Stomach (tissue), 4 donors: Measurements from ENCODE around the gene NDUFAF3.

Experiments used
- EP300 ChIP-seq: sonication (generic); formaldehyde crosslinking; IDR thresholded peaks from one replicate; pipeline ENCODE4 v1.6.1; 2017; ENCODE audit warnings: antibody characterized with exemption
- TF ChIP-seq, protein P1 (sequence below), 7 experiments: fragments of 450-650 bp in 4 of 7; fragments of 200-600 bp in 3 of 7; sonication (generic) in 3 of 7; IDR thresholded peaks; one replicate each; pipeline ENCODE4 v1.5.1; 2016 to 2019; ENCODE audit warnings: antibody characterized with exemption in 7 of 7, control low read depth in 2 of 7, mild to moderate bottlenecking in 1 of 7

GRCh38 chr3:48982016-48982415 lies 39.9 kb upstream of the NDUFAF3 start:
- TF ChIP-seq EP300 = no peak
- TF ChIP-seq, protein P1, sequence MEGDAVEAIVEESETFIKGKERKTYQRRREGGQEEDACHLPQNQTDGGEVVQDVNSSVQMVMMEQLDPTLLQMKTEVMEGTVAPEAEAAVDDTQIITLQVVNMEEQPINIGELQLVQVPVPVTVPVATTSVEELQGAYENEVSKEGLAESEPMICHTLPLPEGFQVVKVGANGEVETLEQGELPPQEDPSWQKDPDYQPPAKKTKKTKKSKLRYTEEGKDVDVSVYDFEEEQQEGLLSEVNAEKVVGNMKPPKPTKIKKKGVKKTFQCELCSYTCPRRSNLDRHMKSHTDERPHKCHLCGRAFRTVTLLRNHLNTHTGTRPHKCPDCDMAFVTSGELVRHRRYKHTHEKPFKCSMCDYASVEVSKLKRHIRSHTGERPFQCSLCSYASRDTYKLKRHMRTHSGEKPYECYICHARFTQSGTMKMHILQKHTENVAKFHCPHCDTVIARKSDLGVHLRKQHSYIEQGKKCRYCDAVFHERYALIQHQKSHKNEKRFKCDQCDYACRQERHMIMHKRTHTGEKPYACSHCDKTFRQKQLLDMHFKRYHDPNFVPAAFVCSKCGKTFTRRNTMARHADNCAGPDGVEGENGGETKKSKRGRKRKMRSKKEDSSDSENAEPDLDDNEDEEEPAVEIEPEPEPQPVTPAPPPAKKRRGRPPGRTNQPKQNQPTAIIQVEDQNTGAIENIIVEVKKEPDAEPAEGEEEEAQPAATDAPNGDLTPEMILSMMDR (IDR thresholded peaks at IDR 0.05) = no peak
